ENCODE results near the gene KCNK3.

Gene KCNK3

DNA sequence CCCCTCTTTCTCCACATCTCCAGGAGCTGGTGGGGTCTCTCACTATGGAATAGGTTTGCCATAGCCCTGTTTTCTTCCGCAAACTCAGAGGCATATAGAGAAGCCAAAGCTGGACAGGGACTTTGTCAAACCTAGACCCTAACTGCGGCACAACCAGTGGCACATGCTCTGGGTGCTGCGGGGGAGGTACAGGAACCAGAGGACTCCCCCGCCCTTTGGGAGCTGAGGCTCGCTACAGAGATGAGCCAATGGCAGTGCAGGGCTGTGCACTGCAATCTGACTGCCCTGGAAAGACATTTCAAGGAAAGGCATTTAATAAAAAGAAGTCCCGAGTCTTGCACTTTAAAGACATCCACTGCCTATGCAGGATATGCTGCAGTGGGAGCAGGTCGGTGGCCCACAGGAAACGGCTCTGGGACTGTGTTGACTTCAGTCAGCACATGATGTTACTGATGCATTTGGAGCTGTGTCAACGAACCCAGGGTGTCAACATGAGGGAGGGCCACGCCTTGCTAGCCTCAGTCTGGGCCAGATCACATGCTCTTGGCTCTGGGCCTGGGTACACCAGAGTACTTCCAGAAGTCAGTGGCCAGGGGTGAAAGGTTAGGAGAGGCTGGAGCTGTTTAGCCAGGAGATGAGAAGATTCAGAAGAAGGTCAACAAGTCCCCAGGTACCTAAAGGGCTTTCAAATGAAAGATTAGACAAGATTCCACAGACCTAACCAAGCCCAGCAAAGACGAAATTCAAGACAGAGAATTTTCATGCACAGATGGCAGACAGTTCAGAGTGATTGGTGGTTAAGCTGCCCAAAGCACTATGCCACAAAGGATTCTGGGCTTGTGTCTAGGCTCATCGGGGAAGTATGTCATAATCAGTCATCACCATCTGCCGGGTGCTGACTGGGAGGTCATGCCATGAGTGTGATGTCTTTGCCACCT is 79.8 kb downstream of the KCNK3 start:
- TF ChIP-seq, protein P1, sequence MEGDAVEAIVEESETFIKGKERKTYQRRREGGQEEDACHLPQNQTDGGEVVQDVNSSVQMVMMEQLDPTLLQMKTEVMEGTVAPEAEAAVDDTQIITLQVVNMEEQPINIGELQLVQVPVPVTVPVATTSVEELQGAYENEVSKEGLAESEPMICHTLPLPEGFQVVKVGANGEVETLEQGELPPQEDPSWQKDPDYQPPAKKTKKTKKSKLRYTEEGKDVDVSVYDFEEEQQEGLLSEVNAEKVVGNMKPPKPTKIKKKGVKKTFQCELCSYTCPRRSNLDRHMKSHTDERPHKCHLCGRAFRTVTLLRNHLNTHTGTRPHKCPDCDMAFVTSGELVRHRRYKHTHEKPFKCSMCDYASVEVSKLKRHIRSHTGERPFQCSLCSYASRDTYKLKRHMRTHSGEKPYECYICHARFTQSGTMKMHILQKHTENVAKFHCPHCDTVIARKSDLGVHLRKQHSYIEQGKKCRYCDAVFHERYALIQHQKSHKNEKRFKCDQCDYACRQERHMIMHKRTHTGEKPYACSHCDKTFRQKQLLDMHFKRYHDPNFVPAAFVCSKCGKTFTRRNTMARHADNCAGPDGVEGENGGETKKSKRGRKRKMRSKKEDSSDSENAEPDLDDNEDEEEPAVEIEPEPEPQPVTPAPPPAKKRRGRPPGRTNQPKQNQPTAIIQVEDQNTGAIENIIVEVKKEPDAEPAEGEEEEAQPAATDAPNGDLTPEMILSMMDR (IDR thresholded peaks at IDR 0.05), result no peak

DNA sequence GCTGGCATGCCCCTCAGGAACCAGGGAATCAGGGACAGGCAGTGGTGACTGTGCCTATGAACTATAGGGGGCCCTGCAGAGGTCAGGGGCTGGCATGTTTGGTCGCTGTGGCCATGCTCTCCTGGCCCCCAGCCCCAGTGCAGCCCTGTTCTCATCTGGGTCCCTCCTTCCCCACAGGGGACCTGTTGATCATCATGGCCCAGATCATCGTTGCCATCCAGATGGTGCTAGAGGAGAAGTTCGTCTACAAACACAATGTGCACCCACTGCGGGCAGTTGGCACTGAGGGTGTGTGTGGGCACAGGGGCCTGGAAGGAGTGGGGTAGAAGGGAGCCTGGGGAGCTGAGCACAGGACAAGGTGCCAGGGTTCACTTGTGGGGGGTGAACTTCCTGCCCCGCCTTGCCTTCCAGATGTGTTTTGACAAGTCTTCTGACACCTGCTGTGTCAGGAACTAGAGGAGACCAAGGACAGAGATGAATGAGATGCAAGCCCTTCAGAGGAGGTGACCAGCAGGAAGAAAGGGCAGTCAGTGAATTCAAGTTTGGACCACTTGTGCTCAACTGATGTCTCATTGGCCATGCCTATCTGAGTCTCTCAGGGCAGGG is 83.8 kb downstream of the KCNK3 start:
- TF ChIP-seq, protein P1 (IDR thresholded peaks at IDR 0.05), result no peak

DNA sequence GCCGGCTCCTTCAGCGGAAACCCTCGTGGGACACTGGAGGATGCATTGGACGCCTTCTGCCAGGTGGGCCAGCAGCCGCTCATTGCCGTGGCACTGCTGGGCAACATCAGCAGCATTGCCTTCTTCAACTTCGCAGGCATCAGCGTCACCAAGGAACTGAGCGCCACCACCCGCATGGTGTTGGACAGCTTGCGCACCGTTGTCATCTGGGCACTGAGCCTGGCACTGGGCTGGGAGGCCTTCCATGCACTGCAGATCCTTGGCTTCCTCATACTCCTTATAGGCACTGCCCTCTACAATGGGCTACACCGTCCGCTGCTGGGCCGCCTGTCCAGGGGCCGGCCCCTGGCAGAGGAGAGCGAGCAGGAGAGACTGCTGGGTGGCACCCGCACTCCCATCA is 85.6 kb downstream of the KCNK3 start:
- TF ChIP-seq, protein P1 (IDR thresholded peaks at IDR 0.05), result no peak

DNA sequence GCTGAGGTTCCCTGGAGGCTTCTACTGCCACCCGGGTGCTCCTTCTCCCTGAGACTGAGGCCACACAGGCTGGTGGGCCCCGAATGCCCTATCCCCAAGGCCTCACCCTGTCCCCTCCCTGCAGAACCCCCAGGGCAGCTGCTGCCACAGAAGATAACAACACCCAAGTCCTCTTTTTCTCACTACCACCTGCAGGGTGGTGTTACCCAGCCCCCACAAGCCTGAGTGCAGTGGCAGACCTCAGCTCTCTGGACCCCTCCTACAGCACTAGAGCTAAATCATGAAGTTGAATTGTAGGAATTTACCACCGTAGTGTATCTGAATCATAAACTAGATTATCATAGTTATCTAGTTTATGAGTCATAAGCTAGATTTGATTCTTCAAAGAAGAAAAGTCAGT is 86.0 kb downstream of the KCNK3 start:
- TF ChIP-seq, protein P1 (IDR thresholded peaks at IDR 0.05), result no peak

DNA sequence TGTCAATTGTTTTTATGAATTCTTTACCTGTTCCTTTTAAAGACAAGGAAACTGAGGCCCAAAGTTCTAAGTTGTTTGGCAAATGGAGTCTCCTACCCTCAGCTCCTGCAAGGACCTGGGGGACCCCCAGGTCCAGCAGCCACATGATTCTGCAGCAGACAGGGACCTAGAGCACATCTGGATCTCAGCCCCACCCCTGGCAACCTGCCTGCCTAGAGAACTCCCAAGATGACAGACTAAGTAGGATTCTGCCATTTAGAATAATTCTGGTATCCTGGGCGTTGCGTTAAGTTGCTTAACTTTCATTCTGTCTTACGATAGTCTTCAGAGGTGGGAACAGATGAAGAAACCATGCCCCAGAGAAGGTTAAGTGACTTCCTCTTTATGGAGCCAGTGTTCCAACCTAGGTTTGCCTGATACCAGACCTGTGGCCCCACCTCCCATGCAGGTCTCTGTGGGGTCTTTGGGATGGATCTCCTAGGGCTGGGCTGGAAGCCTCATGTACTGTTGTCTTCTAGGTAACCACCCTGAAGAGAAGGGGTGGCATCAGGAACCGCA is 87.8 kb downstream of the KCNK3 start:
- TF ChIP-seq, protein P1 (IDR thresholded peaks at IDR 0.05), result no peak
